GM23338 (cell line): Measurements from ENCODE around the gene CDKN1C. TPM values are rescaled to one million over a fixed set of nuclear protein-coding genes. Genes with fewer than 3 reads are reported as not detected.

Experiments used
- ATAC-seq: fragments of 200-7000 bp; cut with Tn5 transposase; 3 replicates; pipeline ENCODE4 v1.9.1; 2020
- DNase-seq: peaks from one replicate; pipeline ENCODE4 v3.0.0-alpha.2; 2015; ENCODE audit warnings: low spot score
- H2AFZ ChIP-seq: fragments of 200-600 bp; sonication (generic); 2 replicates; pipeline ENCODE4 v1.8.0; 2016; ENCODE audit warnings: antibody characterized with exemption, mild to moderate bottlenecking, moderate library complexity
- H3F3A ChIP-seq: fragments of 200-600 bp; sonication (generic); replicated peaks from 2 replicates; pipeline ENCODE4 v1.8.0; 2017; ENCODE audit warnings: antibody characterized with exemption, mixed run types, low read depth
- H3K27ac ChIP-seq: fragments of 200-600 bp; sonication (generic); 2 replicates; pipeline ENCODE4 v1.6.1; 2016; ENCODE audit warnings: low read depth
- H3K27me3 ChIP-seq: fragments of 200-600 bp; sonication (generic); 2 replicates; pipeline ENCODE4 v1.8.0; 2016; ENCODE audit warnings: mild to moderate bottlenecking, mixed run types, moderate library complexity; ENCODE audit not compliant: insufficient read depth
- H3K36me3 ChIP-seq: fragments of 200-600 bp; sonication (generic); 2 replicates; pipeline ENCODE4 v1.8.0; 2016; ENCODE audit warnings: mild to moderate bottlenecking; ENCODE audit not compliant: insufficient read depth
- H3K4me1 ChIP-seq: fragments of 200-600 bp; sonication (generic); 2 replicates; pipeline ENCODE4 v1.8.0; 2016; ENCODE audit warnings: mild to moderate bottlenecking, moderate library complexity; ENCODE audit not compliant: insufficient read depth
- H3K4me2 ChIP-seq: fragments of 200-600 bp; sonication (generic); 2 replicates; pipeline ENCODE4 v1.7.1; 2017; ENCODE audit warnings: mixed run types
- H3K4me3 ChIP-seq: fragments of 200-600 bp; sonication (generic); 2 replicates; pipeline ENCODE4 v1.6.1; 2016; ENCODE audit warnings: mixed run types
- H3K79me2 ChIP-seq: fragments of 200-600 bp; sonication (generic); replicated peaks from 2 replicates; pipeline ENCODE4 v1.8.0; 2017; ENCODE audit warnings: mild to moderate bottlenecking; ENCODE audit not compliant: insufficient read depth
- H3K9me2 ChIP-seq: fragments of 200-600 bp; sonication (generic); 2 replicates; pipeline ENCODE4 v1.8.0; 2017; ENCODE audit not compliant: insufficient read depth
- H4K20me1 ChIP-seq: fragments of 200-600 bp; sonication (generic); replicated peaks from 2 replicates; pipeline ENCODE4 v1.8.0; 2017; ENCODE audit warnings: mild to moderate bottlenecking; ENCODE audit not compliant: insufficient read depth
- H3K27ac Mint-ChIP-seq: 2 replicates; pipeline ENCODE4 v1.8.0; 2020; ENCODE audit warnings: inconsistent platforms, mild to moderate bottlenecking, moderate library complexity, mixed read lengths
- H3K27me3 Mint-ChIP-seq: 3 replicates; pipeline ENCODE4 v1.8.0; 2022; ENCODE audit warnings: low read depth, mild to moderate bottlenecking, moderate library complexity, mixed read lengths, inconsistent platforms; ENCODE audit not compliant: insufficient read depth, poor library complexity
- H3K36me3 Mint-ChIP-seq: 3 replicates; pipeline ENCODE4 v1.8.0; 2021; ENCODE audit warnings: low read depth, mild to moderate bottlenecking, inconsistent platforms, moderate library complexity, mixed read lengths
- H3K4me1 Mint-ChIP-seq: 3 replicates; pipeline ENCODE4 v1.8.0; 2020; ENCODE audit warnings: mild to moderate bottlenecking, inconsistent platforms, mixed read lengths
- H3K4me3 Mint-ChIP-seq: 3 replicates; pipeline ENCODE4 v1.8.0; 2021; ENCODE audit warnings: moderate library complexity, mild to moderate bottlenecking, inconsistent platforms, mixed read lengths
- H3K9me3 Mint-ChIP-seq: 3 replicates; pipeline ENCODE4 v1.8.0; 2020; ENCODE audit warnings: moderate library complexity, mild to moderate bottlenecking, inconsistent platforms, mixed read lengths
- CREB1 ChIP-seq: fragments of 250-450 bp; sonication (Bioruptor Pico); IDR thresholded peaks from 2 replicates; pipeline ENCODE4 v1.5.0; 2020; ENCODE audit warnings: low read depth, mild to moderate bottlenecking, moderate library complexity
- EZH2 ChIP-seq: fragments of 200-600 bp; sonication (generic); IDR thresholded peaks from one replicate; pipeline ENCODE4 v1.8.0; 2017; ENCODE audit warnings: antibody characterized with exemption, mild to moderate bottlenecking, low read depth; ENCODE audit not compliant: unreplicated experiment
- EZH2phosphoT487 ChIP-seq: fragments of 200-600 bp; sonication (generic); IDR thresholded peaks from one replicate; pipeline ENCODE4 v1.8.1; 2018; ENCODE audit warnings: antibody characterized with exemption; ENCODE audit not compliant: unreplicated experiment
- JUNB ChIP-seq: IDR thresholded peaks from one replicate; pipeline ENCODE4 v1.6.1; 2016; ENCODE audit warnings: antibody characterized with exemption; ENCODE audit not compliant: unreplicated experiment
- NANOG ChIP-seq: IDR thresholded peaks from 2 replicates; pipeline ENCODE4 v1.6.1; 2016; ENCODE audit warnings: antibody characterized with exemption, borderline replicate concordance
- POLR2AphosphoS5 ChIP-seq: IDR thresholded peaks from 2 replicates; pipeline ENCODE4 v1.6.1; 2016; ENCODE audit warnings: antibody characterized with exemption, low read depth
- STAT1 ChIP-seq: IDR thresholded peaks from one replicate; pipeline ENCODE4 v1.6.1; 2016; ENCODE audit warnings: antibody characterized with exemption; ENCODE audit not compliant: unreplicated experiment
- ZNF114 ChIP-seq: fragments of 250-450 bp; sonication (Bioruptor Pico); IDR thresholded peaks from 2 replicates; pipeline ENCODE4 v1.5.0; 2020; ENCODE audit warnings: mild to moderate bottlenecking, moderate library complexity
- ZNF331 ChIP-seq: fragments of 250-450 bp; sonication (Bioruptor Pico); IDR thresholded peaks from 2 replicates; pipeline ENCODE4 v1.5.0; 2020; ENCODE audit warnings: low read depth, mild to moderate bottlenecking, moderate library complexity
- polyA plus RNA-seq: library from polyadenylated mRNA; unstranded; fragments of >200 nt; fragmentation: Nextera tagmentation; extraction: Ambion mirVana; gene quantifications from 2 replicates; pipeline ENCODE4 v1.2.1, GENCODE V29; 2016
- total RNA-seq: library from RNA; depleted of rRNA; stranded (reverse); fragments of >200 nt; shearing (Covaris generic); gene quantifications from 2 replicates; pipeline ENCODE4 v1.2.3, GENCODE V29; 2014
- TF ChIP-seq, protein P1 (sequence below), 2 experiments: fragments of 200-600 bp in 1 of 2; sonication (generic) in 1 of 2; conservative IDR thresholded peaks; 2 replicates each; pipeline versions ENCODE4 v1.5.1 to v1.6.1; 2016 to 2017; ENCODE audit warnings: antibody characterized with exemption in 2 of 2, low read depth in 2 of 2, mild to moderate bottlenecking in 2 of 2, moderate library complexity in 1 of 2
- TF ChIP-seq, protein P2 (sequence below): IDR thresholded peaks from one replicate; pipeline ENCODE4 v1.6.1; 2018; ENCODE audit warnings: antibody characterized with exemption; ENCODE audit not compliant: unreplicated experiment
- TF ChIP-seq, protein P3 (sequence below): fragments of 250-450 bp; sonication (Bioruptor Pico); IDR thresholded peaks from 2 replicates; pipeline ENCODE4 v1.5.0; 2020; ENCODE audit warnings: mild to moderate bottlenecking, moderate library complexity
- TF ChIP-seq, protein P4 (sequence below): IDR thresholded peaks from 2 replicates; pipeline ENCODE4 v1.6.1; 2016; ENCODE audit warnings: antibody characterized with exemption

The CDKN1C gene
- total and polyA plus RNA-seq, 2 experiments from 2014 or later: 19.3 to 23.5 TPM

DNA sequence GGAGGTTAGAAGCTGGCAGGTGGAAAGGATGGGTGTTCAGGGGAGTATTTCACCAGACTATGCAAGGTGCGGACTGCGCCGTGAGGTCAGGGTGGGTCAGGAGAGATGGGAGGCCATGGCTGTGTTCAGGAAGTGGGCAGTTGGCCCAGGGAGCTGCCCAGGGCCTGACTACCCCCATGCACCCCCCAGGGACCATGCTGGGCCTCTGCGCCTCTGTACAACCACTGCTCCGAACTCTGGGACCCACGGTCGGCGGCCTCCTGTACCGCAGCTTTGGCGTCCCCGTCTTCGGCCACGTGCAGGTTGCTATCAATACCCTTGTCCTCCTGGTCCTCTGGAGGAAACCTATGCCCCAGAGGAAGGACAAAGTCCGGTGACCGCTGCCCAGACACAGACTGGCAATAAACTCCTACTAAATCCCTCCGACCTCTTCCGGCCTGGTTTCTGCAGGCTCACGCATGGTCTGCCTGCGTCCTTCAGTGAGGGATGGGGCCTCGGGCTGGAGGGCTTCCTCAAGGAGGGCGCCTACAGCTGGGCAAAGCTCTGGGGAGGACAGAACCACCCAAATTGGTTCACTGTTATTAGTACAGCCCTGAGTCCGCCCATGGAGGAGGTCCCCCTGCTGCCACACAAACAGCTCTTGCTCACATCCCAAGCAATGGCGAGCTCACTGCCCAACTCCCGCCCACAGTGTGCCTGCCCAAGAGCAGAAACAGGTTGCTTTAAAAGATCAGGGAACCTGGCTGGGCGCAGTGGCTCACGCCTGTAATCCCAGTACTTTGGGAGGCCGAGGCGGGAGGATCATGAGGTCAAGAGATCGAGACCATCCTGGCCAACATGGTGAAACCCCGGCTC is 39.5 kb upstream of the CDKN1C start:
- peaks cover 10% of the 10 kb centered on the region; the same call in 1 of the 3 replicates for H3K4me1 Mint-ChIP-seq
- no peak overlapping the region for H3K4me3 Mint-ChIP-seq
- Histone ChIP-seq H3K9me2 (no peaks in the 10 kb centered on the region), H3K4me2 (no peak overlapping the region), H3K27ac (no peak overlapping the region), H3K36me3 (no peaks in the 10 kb centered on the region), H3K79me2 (no peaks in the 10 kb centered on the region), H3F3A (peaks cover 3% of the 10 kb centered on the region; the same call in 1 of the 2 replicates), H3K4me1 (peaks cover 4% of the 10 kb centered on the region; the same call in 1 of the 2 replicates), H3K27me3 (peaks cover 35% of the 10 kb centered on the region), H3K4me3 (no peak overlapping the region), H2AFZ (no peak overlapping the region), H4K20me1 (0 out of 2 replicates have a peak, but pooled peaks cover 4% of the 10 kb centered on the region)
- TF ChIP-seq CREB1 (CRISPR knock-in tag): no peak
- TF ChIP-seq EZH2phosphoT487: no peak
- TF ChIP-seq, protein P1, sequence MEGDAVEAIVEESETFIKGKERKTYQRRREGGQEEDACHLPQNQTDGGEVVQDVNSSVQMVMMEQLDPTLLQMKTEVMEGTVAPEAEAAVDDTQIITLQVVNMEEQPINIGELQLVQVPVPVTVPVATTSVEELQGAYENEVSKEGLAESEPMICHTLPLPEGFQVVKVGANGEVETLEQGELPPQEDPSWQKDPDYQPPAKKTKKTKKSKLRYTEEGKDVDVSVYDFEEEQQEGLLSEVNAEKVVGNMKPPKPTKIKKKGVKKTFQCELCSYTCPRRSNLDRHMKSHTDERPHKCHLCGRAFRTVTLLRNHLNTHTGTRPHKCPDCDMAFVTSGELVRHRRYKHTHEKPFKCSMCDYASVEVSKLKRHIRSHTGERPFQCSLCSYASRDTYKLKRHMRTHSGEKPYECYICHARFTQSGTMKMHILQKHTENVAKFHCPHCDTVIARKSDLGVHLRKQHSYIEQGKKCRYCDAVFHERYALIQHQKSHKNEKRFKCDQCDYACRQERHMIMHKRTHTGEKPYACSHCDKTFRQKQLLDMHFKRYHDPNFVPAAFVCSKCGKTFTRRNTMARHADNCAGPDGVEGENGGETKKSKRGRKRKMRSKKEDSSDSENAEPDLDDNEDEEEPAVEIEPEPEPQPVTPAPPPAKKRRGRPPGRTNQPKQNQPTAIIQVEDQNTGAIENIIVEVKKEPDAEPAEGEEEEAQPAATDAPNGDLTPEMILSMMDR (conservative IDR thresholded peaks at IDR 0.05; ENCODE audit: low read depth in 2 of 2): no peak
- TF ChIP-seq, protein P2, sequence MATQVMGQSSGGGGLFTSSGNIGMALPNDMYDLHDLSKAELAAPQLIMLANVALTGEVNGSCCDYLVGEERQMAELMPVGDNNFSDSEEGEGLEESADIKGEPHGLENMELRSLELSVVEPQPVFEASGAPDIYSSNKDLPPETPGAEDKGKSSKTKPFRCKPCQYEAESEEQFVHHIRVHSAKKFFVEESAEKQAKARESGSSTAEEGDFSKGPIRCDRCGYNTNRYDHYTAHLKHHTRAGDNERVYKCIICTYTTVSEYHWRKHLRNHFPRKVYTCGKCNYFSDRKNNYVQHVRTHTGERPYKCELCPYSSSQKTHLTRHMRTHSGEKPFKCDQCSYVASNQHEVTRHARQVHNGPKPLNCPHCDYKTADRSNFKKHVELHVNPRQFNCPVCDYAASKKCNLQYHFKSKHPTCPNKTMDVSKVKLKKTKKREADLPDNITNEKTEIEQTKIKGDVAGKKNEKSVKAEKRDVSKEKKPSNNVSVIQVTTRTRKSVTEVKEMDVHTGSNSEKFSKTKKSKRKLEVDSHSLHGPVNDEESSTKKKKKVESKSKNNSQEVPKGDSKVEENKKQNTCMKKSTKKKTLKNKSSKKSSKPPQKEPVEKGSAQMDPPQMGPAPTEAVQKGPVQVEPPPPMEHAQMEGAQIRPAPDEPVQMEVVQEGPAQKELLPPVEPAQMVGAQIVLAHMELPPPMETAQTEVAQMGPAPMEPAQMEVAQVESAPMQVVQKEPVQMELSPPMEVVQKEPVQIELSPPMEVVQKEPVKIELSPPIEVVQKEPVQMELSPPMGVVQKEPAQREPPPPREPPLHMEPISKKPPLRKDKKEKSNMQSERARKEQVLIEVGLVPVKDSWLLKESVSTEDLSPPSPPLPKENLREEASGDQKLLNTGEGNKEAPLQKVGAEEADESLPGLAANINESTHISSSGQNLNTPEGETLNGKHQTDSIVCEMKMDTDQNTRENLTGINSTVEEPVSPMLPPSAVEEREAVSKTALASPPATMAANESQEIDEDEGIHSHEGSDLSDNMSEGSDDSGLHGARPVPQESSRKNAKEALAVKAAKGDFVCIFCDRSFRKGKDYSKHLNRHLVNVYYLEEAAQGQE: no peak
- TF ChIP-seq POLR2AphosphoS5: no peak
- TF ChIP-seq ZNF331 (CRISPR knock-in tag): no peak
- TF ChIP-seq, protein P3, sequence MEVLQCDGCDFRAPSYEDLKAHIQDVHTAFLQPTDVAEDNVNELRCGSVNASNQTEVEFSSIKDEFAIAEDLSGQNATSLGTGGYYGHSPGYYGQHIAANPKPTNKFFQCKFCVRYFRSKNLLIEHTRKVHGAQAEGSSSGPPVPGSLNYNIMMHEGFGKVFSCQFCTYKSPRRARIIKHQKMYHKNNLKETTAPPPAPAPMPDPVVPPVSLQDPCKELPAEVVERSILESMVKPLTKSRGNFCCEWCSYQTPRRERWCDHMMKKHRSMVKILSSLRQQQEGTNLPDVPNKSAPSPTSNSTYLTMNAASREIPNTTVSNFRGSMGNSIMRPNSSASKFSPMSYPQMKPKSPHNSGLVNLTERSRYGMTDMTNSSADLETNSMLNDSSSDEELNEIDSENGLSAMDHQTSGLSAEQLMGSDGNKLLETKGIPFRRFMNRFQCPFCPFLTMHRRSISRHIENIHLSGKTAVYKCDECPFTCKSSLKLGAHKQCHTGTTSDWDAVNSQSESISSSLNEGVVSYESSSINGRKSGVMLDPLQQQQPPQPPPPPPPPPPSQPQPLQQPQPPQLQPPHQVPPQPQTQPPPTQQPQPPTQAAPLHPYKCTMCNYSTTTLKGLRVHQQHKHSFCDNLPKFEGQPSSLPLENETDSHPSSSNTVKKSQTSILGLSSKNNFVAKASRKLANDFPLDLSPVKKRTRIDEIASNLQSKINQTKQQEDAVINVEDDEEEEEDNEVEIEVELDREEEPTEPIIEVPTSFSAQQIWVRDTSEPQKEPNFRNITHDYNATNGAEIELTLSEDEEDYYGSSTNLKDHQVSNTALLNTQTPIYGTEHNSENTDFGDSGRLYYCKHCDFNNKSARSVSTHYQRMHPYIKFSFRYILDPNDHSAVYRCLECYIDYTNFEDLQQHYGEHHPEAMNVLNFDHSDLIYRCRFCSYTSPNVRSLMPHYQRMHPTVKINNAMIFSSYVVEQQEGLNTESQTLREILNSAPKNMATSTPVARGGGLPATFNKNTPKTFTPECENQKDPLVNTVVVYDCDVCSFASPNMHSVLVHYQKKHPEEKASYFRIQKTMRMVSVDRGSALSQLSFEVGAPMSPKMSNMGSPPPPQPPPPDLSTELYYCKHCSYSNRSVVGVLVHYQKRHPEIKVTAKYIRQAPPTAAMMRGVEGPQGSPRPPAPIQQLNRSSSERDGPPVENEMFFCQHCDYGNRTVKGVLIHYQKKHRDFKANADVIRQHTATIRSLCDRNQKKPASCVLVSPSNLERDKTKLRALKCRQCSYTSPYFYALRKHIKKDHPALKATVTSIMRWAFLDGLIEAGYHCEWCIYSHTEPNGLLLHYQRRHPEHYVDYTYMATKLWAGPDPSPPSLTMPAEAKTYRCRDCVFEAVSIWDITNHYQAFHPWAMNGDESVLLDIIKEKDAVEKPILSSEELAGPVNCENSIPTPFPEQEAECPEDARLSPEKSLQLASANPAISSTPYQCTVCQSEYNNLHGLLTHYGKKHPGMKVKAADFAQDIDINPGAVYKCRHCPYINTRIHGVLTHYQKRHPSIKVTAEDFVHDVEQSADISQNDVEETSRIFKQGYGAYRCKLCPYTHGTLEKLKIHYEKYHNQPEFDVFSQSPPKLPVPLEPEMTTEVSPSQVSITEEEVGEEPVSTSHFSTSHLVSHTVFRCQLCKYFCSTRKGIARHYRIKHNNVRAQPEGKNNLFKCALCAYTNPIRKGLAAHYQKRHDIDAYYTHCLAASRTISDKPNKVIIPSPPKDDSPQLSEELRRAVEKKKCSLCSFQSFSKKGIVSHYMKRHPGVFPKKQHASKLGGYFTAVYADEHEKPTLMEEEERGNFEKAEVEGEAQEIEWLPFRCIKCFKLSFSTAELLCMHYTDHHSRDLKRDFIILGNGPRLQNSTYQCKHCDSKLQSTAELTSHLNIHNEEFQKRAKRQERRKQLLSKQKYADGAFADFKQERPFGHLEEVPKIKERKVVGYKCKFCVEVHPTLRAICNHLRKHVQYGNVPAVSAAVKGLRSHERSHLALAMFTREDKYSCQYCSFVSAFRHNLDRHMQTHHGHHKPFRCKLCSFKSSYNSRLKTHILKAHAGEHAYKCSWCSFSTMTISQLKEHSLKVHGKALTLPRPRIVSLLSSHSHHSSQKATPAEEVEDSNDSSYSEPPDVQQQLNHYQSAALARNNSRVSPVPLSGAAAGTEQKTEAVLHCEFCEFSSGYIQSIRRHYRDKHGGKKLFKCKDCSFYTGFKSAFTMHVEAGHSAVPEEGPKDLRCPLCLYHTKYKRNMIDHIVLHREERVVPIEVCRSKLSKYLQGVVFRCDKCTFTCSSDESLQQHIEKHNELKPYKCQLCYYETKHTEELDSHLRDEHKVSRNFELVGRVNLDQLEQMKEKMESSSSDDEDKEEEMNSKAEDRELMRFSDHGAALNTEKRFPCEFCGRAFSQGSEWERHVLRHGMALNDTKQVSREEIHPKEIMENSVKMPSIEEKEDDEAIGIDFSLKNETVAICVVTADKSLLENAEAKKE (CRISPR knock-in tag): no peak
- TF ChIP-seq, protein P4, sequence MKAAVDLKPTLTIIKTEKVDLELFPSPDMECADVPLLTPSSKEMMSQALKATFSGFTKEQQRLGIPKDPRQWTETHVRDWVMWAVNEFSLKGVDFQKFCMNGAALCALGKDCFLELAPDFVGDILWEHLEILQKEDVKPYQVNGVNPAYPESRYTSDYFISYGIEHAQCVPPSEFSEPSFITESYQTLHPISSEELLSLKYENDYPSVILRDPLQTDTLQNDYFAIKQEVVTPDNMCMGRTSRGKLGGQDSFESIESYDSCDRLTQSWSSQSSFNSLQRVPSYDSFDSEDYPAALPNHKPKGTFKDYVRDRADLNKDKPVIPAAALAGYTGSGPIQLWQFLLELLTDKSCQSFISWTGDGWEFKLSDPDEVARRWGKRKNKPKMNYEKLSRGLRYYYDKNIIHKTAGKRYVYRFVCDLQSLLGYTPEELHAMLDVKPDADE: no peak
- no peak for TF ChIP-seq JUNB
- no peak for TF ChIP-seq ZNF114 (CRISPR knock-in tag)
- TF ChIP-seq STAT1: no peak
- no peak for TF ChIP-seq EZH2
- TF ChIP-seq NANOG: no peak
- DNase-seq: no peak
- no peak overlapping the region for H3K27ac Mint-ChIP-seq
- peaks cover 36% of the 10 kb centered on the region for H3K27me3 Mint-ChIP-seq
- no peak for ATAC-seq
- H3K36me3 Mint-ChIP-seq: no peaks in the 10 kb centered on the region; the same call in 2 of the 3 replicates
- peaks cover 4% of the 10 kb centered on the region; the same call in 1 of the 3 replicates for H3K9me3 Mint-ChIP-seq
